ENCODE measurements around the gene NAT14.

DNA sequence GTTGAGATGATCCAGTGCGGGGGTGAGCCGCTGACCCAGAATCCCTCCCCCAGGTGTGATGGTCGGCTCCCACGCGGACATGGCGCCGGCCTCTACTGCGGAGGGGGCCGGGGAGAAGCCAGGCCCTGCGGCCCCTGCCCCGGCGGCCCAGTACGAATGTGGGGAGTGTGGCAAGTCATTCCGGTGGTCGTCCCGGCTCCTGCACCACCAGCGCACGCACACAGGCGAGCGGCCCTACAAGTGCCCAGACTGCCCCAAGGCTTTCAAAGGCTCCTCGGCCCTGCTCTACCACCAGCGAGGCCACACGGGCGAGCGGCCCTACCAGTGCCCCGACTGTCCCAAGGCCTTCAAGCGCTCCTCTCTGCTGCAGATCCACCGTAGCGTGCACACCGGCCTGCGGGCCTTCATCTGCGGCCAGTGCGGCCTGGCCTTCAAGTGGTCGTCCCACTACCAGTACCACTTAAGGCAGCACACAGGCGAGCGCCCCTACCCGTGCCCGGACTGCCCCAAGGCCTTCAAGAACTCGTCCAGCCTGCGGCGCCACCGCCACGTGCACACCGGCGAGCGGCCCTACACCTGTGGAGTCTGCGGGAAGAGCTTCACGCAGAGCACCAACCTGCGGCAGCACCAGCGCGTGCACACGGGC, 3.7 kb upstream of the NAT14 start:
- TF ChIP-seq CTBP1 (IDR thresholded peaks at IDR 0.05; ENCODE audit: borderline replicate concordance) (no peak), ZNF384 (IDR thresholded peaks at IDR 0.05) (no peak), LEF1 (IDR thresholded peaks at IDR 0.05; ENCODE audit: borderline replicate concordance) (no peak), SP1 (IDR thresholded peaks at IDR 0.05) (no peak), NFRKB (IDR thresholded peaks at IDR 0.05) (no peak)
- TF ChIP-seq, protein P1, sequence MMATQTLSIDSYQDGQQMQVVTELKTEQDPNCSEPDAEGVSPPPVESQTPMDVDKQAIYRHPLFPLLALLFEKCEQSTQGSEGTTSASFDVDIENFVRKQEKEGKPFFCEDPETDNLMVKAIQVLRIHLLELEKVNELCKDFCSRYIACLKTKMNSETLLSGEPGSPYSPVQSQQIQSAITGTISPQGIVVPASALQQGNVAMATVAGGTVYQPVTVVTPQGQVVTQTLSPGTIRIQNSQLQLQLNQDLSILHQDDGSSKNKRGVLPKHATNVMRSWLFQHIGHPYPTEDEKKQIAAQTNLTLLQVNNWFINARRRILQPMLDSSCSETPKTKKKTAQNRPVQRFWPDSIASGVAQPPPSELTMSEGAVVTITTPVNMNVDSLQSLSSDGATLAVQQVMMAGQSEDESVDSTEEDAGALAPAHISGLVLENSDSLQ (IDR thresholded peaks at IDR 0.05): no peak

Data from HEK293T (cell line).